ENCODE results near the gene PLCB1. TPM values are rescaled to one million over a fixed set of nuclear protein-coding genes. Genes with fewer than 3 reads are reported as not detected.

PLCB1 gene
- total RNA-seq, 1 experiment from 2014 or later, result not detected

DNA sequence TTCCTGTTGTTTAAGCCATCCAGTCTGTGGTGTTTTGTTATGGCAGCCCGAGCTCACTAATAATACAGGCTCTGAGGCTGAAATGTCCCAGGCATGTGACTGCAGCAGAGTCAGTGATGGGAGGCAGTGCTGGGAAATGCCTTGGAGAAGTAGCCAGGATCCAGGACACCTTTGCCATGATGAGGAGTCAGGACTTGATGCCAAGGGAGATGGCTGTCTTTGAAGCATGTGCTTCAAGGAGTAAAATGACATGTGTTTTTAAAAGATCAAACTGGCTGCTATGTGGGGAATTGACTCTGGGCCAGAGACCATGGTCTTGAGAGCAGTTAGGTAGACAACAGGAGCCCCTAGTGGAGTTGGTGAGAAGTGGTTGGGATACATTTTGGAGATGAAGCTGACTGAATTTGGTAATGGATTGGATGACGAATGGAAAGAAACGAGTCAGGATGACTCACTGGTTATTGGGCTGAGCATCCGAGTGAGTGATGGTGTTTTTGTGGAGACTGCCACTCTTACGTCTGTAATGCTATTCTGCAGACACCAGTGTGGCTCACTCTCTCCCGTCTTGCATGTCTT is 322.2 kb downstream of the PLCB1 start:
- Histone ChIP-seq H4K20me1 (ENCODE audit: insufficient read depth) (no peaks in the 10 kb centered on the region), H3K4me3 (no peak overlapping the region), H3K4me2 (no peak overlapping the region), H3K9me3 (ENCODE audit: insufficient read depth, low read depth) (no peaks in the 10 kb centered on the region), H3K9me2 (ENCODE audit: insufficient read depth) (no peaks in the 10 kb centered on the region), H3K79me2 (ENCODE audit: low read depth) (no peaks in the 10 kb centered on the region), H3K27me3 (ENCODE audit: insufficient read depth, low read depth) (no peaks in the 10 kb centered on the region), H3K36me3 (ENCODE audit: low read depth) (no peaks in the 10 kb centered on the region), H3F3A (ENCODE audit: insufficient read depth, low read depth) (no peaks in the 10 kb centered on the region), H3K4me1 (replicated peaks; ENCODE audit: insufficient read depth) (no peaks in the 10 kb centered on the region), H3K27ac (no peak overlapping the region), H2AFZ (no peak overlapping the region)
- CTCF ChIA-PET, result no interaction called here
- no TSS peak for BruUV-seq (replicated peaks)
- no peak for DNase-seq
- TF ChIP-seq EZH2 (IDR thresholded peaks at IDR 0.05; ENCODE audit: low read depth), result no peak
- TF ChIP-seq, protein P1, sequence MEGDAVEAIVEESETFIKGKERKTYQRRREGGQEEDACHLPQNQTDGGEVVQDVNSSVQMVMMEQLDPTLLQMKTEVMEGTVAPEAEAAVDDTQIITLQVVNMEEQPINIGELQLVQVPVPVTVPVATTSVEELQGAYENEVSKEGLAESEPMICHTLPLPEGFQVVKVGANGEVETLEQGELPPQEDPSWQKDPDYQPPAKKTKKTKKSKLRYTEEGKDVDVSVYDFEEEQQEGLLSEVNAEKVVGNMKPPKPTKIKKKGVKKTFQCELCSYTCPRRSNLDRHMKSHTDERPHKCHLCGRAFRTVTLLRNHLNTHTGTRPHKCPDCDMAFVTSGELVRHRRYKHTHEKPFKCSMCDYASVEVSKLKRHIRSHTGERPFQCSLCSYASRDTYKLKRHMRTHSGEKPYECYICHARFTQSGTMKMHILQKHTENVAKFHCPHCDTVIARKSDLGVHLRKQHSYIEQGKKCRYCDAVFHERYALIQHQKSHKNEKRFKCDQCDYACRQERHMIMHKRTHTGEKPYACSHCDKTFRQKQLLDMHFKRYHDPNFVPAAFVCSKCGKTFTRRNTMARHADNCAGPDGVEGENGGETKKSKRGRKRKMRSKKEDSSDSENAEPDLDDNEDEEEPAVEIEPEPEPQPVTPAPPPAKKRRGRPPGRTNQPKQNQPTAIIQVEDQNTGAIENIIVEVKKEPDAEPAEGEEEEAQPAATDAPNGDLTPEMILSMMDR (conservative IDR thresholded peaks at IDR 0.05), result no peak
- POLR2A ChIA-PET (ENCODE audit: unreplicated experiment), result no interaction called here
- intact Hi-C loops (cut with micrococcal nuclease; ENCODE audit: unreplicated experiment), result no loop called here

DNA sequence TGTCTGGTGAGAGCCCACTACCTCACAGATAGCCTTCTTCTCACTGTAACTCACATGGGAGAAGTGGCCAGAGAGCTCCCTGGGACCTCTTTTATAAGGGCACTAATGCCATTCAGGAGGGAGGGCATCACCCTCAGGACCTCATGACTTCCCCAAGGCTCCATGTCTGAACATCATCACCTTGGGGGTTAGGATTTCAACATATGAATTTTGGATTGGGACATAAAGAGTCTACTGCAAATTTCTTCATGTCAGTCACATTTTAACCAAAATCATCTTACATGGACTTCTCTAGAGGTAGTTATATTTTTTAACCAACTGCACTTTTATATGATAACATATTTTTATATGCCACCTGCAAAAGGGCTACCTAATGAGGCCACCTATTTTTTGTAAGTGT is 324.7 kb downstream of the PLCB1 start:
- H3K9me3 ChIP-seq (ENCODE audit: insufficient read depth, low read depth), result no peaks in the 10 kb centered on the region
- ChIA-PET POLR2A (ENCODE audit: unreplicated experiment) (no interaction called here), CTCF (no interaction called here)
- H3K4me1 ChIP-seq (replicated peaks; ENCODE audit: insufficient read depth), result no peaks in the 10 kb centered on the region
- H3K79me2 ChIP-seq (ENCODE audit: low read depth), result no peaks in the 10 kb centered on the region
- no peak overlapping the region for H3K4me3 ChIP-seq
- no peaks in the 10 kb centered on the region for H3K27me3 ChIP-seq (ENCODE audit: insufficient read depth, low read depth)
- H4K20me1 ChIP-seq (ENCODE audit: insufficient read depth), result no peaks in the 10 kb centered on the region
- no TSS peak for BruUV-seq (replicated peaks)
- no peak overlapping the region for H3K4me2 ChIP-seq
- no peak for TF ChIP-seq EZH2 (IDR thresholded peaks at IDR 0.05; ENCODE audit: low read depth)
- no peaks in the 10 kb centered on the region for H3F3A ChIP-seq (ENCODE audit: insufficient read depth, low read depth)
- no peak overlapping the region for H2AFZ ChIP-seq
- intact Hi-C loops (cut with micrococcal nuclease; ENCODE audit: unreplicated experiment), result no loop called here
- H3K27ac ChIP-seq, result no peak overlapping the region
- no peak for DNase-seq
- no peaks in the 10 kb centered on the region for H3K9me2 ChIP-seq (ENCODE audit: insufficient read depth)
- H3K36me3 ChIP-seq (ENCODE audit: low read depth), result no peaks in the 10 kb centered on the region

DNA sequence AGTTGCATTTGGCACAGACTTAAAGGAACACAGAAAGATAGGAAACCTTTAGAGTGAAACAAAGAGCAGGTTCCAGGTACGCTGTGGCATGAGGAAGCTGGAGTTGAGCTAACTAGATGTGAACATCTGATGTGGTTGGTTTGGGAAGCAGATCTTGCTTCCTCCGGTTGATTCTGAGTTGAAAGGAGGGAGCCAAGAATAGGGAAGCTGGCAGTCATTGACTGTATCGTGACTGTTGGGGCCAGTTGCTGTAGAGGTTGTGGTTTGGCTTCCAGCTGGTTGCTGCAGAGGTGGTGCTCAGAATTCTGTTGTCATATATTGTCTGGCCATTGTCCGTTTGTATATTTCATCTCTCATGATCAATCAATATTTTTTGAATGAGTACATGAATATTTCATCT is 325.9 kb downstream of the PLCB1 start:
- Histone ChIP-seq H3K4me3 (no peak overlapping the region), H3K27me3 (ENCODE audit: insufficient read depth, low read depth) (no peaks in the 10 kb centered on the region), H2AFZ (no peak overlapping the region), H3K4me2 (no peak overlapping the region), H3K9me2 (ENCODE audit: insufficient read depth) (no peaks in the 10 kb centered on the region), H4K20me1 (ENCODE audit: insufficient read depth) (no peaks in the 10 kb centered on the region), H3F3A (ENCODE audit: insufficient read depth, low read depth) (no peaks in the 10 kb centered on the region), H3K4me1 (replicated peaks; ENCODE audit: insufficient read depth) (no peaks in the 10 kb centered on the region), H3K79me2 (ENCODE audit: low read depth) (no peaks in the 10 kb centered on the region), H3K9me3 (ENCODE audit: insufficient read depth, low read depth) (no peaks in the 10 kb centered on the region), H3K27ac (no peak overlapping the region), H3K36me3 (ENCODE audit: low read depth) (no peaks in the 10 kb centered on the region)
- DNase-seq, result no peak
- no peak for TF ChIP-seq EZH2 (IDR thresholded peaks at IDR 0.05; ENCODE audit: low read depth)
- POLR2A ChIA-PET (ENCODE audit: unreplicated experiment), result no interaction called here
- BruUV-seq (replicated peaks), result no TSS peak
- intact Hi-C loops (cut with micrococcal nuclease; ENCODE audit: unreplicated experiment), result no loop called here
- CTCF ChIA-PET, result no interaction called here

DNA sequence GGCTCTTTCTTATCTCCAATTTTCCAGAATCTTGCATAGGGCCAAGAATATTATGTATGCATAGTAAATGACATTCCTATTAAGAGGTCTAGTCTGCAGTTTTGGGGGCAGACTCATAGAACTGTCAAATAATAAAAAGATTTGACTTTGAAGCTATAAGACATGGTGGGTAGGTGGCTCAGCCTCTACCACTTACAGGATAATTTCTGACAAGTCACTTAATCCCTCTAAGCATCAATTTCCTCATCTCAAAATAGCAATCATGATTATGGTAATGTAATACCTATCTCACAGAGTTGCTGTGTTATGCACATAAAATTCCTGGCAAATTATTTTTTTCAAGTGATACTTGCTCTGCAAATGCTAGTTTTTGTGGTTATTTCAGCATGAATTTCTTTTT is 329.1 kb downstream of the PLCB1 start:
- Histone ChIP-seq H3K27ac (no peak overlapping the region), H3K9me3 (ENCODE audit: insufficient read depth, low read depth) (0 out of 2 replicates have a peak, but pooled peaks cover 4% of the 10 kb centered on the region), H3K4me1 (replicated peaks; ENCODE audit: insufficient read depth) (no peaks in the 10 kb centered on the region), H2AFZ (no peak overlapping the region), H3K9me2 (ENCODE audit: insufficient read depth) (no peaks in the 10 kb centered on the region), H3K36me3 (ENCODE audit: low read depth) (no peaks in the 10 kb centered on the region), H3K27me3 (ENCODE audit: insufficient read depth, low read depth) (no peaks in the 10 kb centered on the region), H4K20me1 (ENCODE audit: insufficient read depth) (no peaks in the 10 kb centered on the region), H3F3A (ENCODE audit: insufficient read depth, low read depth) (no peaks in the 10 kb centered on the region), H3K4me3 (no peak overlapping the region), H3K4me2 (no peak overlapping the region), H3K79me2 (ENCODE audit: low read depth) (no peaks in the 10 kb centered on the region)
- TF ChIP-seq, protein P1 (conservative IDR thresholded peaks at IDR 0.05), result no peak
- no peak for TF ChIP-seq EZH2 (IDR thresholded peaks at IDR 0.05; ENCODE audit: low read depth)
- DNase-seq, result no peak
- intact Hi-C loops (cut with micrococcal nuclease; ENCODE audit: unreplicated experiment), result no loop called here
- POLR2A ChIA-PET (ENCODE audit: unreplicated experiment), result no interaction called here
- CTCF ChIA-PET, result interaction anchor here (0.5 kb wide), 1 partner anchor 290 kb away, joined by 5 read pairs; no protein-coding TSS in a partner anchor
- no TSS peak for BruUV-seq (replicated peaks)

Data from PC-9 (cell line).